Stimulated activated CD4-positive, alpha-beta T cell treated with anti-CD3 and anti-CD28 coated beads, Interleukin-15, amount 100 ng/mL, for 24 hours (primary cell): Measurements from ENCODE around the gene EFS.
"Not testable (repeated sequence)": the region's sequence is repeated elsewhere in the genome, so short reads cannot be mapped to it uniquely, and the experiment has no call there.

Experiments
- DNase-seq: peaks from one replicate; pipeline ENCODE4 v3.0.0-alpha.2; 2020

EFS gene

GRCh38 chr14:23365036-23365731, at the start of gene EFS:
EFS (minus strand) TSS chr14:23365172; CDS start chr14:23365025, 147 bp downstream.
- DNase-seq = no peak

GRCh38 chr14:23414254-23414653, 49.3 kb upstream of the EFS start:
- no peak for DNase-seq

GRCh38 chr14:23413681-23414080, 48.7 kb upstream of the EFS start:
- DNase-seq = no peak

GRCh38 chr14:23411563-23412525, 46.9 kb upstream of the EFS start:
- no peak for DNase-seq

- no peak for DNase-seq
Measured at GRCh38 chr14:23409966-23410635, 45.1 kb upstream of the EFS start.

GRCh38 chr14:23409475-23409874, 44.5 kb upstream of the EFS start:
- DNase-seq = no peak

- no peak for DNase-seq
Measured at GRCh38 chr14:23408307-23408630, 43.3 kb upstream of the EFS start.

- no peak for DNase-seq
Measured at GRCh38 chr14:23407516-23408306, 42.7 kb upstream of the EFS start, which contains the start of gene MYH6. MYH6 (minus strand) TSS chr14:23408273; CDS start chr14:23407223, 1,050 bp downstream.

GRCh38 chr14:23406725-23407355, 41.9 kb upstream of the EFS start:
- DNase-seq = no peak

- no peak for DNase-seq
Measured at GRCh38 chr14:23406244-23406643, 41.3 kb upstream of the EFS start.

- DNase-seq = no peak
Measured at GRCh38 chr14:23405516-23406025, 40.6 kb upstream of the EFS start.

- no peak for DNase-seq
Measured at GRCh38 chr14:23405096-23405495, 40.1 kb upstream of the EFS start.

- no peak for DNase-seq
Measured at GRCh38 chr14:23404331-23404900, 39.4 kb upstream of the EFS start.

- no peak for DNase-seq
Measured at GRCh38 chr14:23403908-23404307, 38.9 kb upstream of the EFS start.

- DNase-seq = no peak
Measured at GRCh38 chr14:23403139-23403438, 38.1 kb upstream of the EFS start.

GRCh38 chr14:23402296-23403138, 37.5 kb upstream of the EFS start:
- no peak for DNase-seq

- no peak for DNase-seq
Measured at GRCh38 chr14:23401291-23401690, 36.3 kb upstream of the EFS start.

- not testable (repeated sequence) for DNase-seq
Measured at GRCh38 chr14:23400496-23401149, 35.7 kb upstream of the EFS start.

- no peak for DNase-seq
Measured at GRCh38 chr14:23399591-23399990, 34.6 kb upstream of the EFS start.

GRCh38 chr14:23399136-23399535, 34.2 kb upstream of the EFS start:
- no peak for DNase-seq
